OCI-LY7 (cell line): ENCODE results near the gene CD38. TPM values are rescaled to one million over a fixed set of nuclear protein-coding genes. Genes with fewer than 3 reads are reported as not detected.

Experiments
- BruUV-seq: library from RNA; stranded (reverse); fragments of 400-500 nt; replicated peaks from 2 replicates; lab custom pipeline; 2021; lab: Mats Ljungman, UMichigan
- CTCF ChIA-PET: fragments of 300-600 bp; sonication (Branson Sonifier 250); formaldehyde crosslinking; loops from one replicate; lab custom pipeline; 2022; ENCODE audit warnings: antibody characterized with exemption; ENCODE audit not compliant: unreplicated experiment; lab: Charles Lee
- POLR2A ChIA-PET: fragments of 300-600 bp; sonication (Branson Sonifier 250); formaldehyde crosslinking; loops from one replicate; lab custom pipeline; 2022; ENCODE audit warnings: antibody characterized with exemption; lab: Charles Lee
- DNase-seq: peaks from one replicate; pipeline ENCODE4 v3.0.0-alpha.2; 2015; ENCODE audit warnings: low spot score
- H2AFZ ChIP-seq: fragments of 200-600 bp; sonication (generic), shearing (Covaris generic); 2 replicates; pipeline ENCODE4 v1.6.1; 2014; ENCODE audit warnings: mild to moderate bottlenecking, antibody characterized with exemption, low read length, moderate library complexity
- H3K27ac ChIP-seq: fragments of 200-600 bp; sonication (generic); 2 replicates; pipeline ENCODE4 v1.5.1; 2014; ENCODE audit warnings: mixed run types, low read depth, mild to moderate bottlenecking, moderate library complexity, low read length, inconsistent platforms; ENCODE audit not compliant: poor library complexity, severe bottlenecking
- H3K36me3 ChIP-seq: fragments of 200-600 bp; sonication (generic); 2 replicates; pipeline ENCODE4 v1.6.1; 2014; ENCODE audit warnings: mild to moderate bottlenecking, antibody characterized with exemption, low read length, moderate library complexity, mixed read lengths; ENCODE audit not compliant: insufficient read depth
- H3K4me1 ChIP-seq: fragments of 200-600 bp; sonication (generic); 2 replicates; pipeline ENCODE4 v1.5.1; 2014; ENCODE audit warnings: mild to moderate bottlenecking, low read length; ENCODE audit not compliant: insufficient read depth, poor library complexity, severe bottlenecking
- H3K4me2 ChIP-seq: fragments of 200-600 bp; sonication (generic); 2 replicates; pipeline ENCODE4 v1.6.1; 2014; ENCODE audit warnings: mild to moderate bottlenecking, low read length
- H3K4me3 ChIP-seq: fragments of 200-600 bp; sonication (generic); 2 replicates; pipeline ENCODE4 v1.5.1; 2014; ENCODE audit warnings: mild to moderate bottlenecking, low read depth, low read length; ENCODE audit not compliant: poor library complexity, severe bottlenecking
- H3K79me2 ChIP-seq: fragments of 200-600 bp; sonication (generic); 2 replicates; pipeline ENCODE4 v1.6.1; 2016; ENCODE audit warnings: low read depth, mild to moderate bottlenecking, low read length, moderate library complexity, mixed read lengths; ENCODE audit not compliant: insufficient read depth
- H3K9me2 ChIP-seq: fragments of 200-600 bp; sonication (generic); 2 replicates; pipeline ENCODE4 v1.6.1; 2016; ENCODE audit warnings: mild to moderate bottlenecking, low read length, mixed read lengths; ENCODE audit not compliant: insufficient read depth
- H3K9me3 ChIP-seq: fragments of 200-600 bp; sonication (generic); 2 replicates; pipeline ENCODE4 v1.6.1; 2014; ENCODE audit warnings: mild to moderate bottlenecking, mixed run types, low read length, mixed read lengths
- H4K20me1 ChIP-seq: fragments of 200-600 bp; sonication (generic); 2 replicates; pipeline ENCODE4 v1.6.1; 2014; ENCODE audit warnings: mild to moderate bottlenecking, antibody characterized with exemption, low read length, moderate library complexity, mixed read lengths; ENCODE audit not compliant: insufficient read depth
- CTCF ChIP-seq: fragments of 200-600 bp; sonication (generic); conservative IDR thresholded peaks from 2 replicates; pipeline ENCODE4 v1.5.1; 2014; ENCODE audit warnings: mild to moderate bottlenecking, antibody characterized with exemption, low read length, moderate library complexity, mixed read lengths
- EZH2phosphoT487 ChIP-seq: fragments of 200-600 bp; sonication (generic); IDR thresholded peaks from 2 replicates; pipeline ENCODE4 v1.6.1; 2018; ENCODE audit warnings: low read depth, borderline replicate concordance, mild to moderate bottlenecking, mixed run types, antibody characterized with exemption, low read length, moderate library complexity, mixed read lengths
- intact Hi-C: fragments of 100-400 bp; cut with micrococcal nuclease; formaldehyde crosslinking; loops from one replicate; pipeline ENCODE4 v1.10.0; 2022; ENCODE audit not compliant: unreplicated experiment
- total RNA-seq, 2 experiments: library from RNA; depleted of rRNA in 1 of 2; stranded (reverse); fragments of >200 nt in 1 of 2; shearing (Covaris generic) in 1 of 2; gene quantifications; 2 replicates each; pipeline ENCODE4 v1.2.3, GENCODE V29; 2014 to 2022

The CD38 gene
- total RNA-seq, 2 experiments from 2014 or later, result 92.0 to 176 TPM

DNA sequence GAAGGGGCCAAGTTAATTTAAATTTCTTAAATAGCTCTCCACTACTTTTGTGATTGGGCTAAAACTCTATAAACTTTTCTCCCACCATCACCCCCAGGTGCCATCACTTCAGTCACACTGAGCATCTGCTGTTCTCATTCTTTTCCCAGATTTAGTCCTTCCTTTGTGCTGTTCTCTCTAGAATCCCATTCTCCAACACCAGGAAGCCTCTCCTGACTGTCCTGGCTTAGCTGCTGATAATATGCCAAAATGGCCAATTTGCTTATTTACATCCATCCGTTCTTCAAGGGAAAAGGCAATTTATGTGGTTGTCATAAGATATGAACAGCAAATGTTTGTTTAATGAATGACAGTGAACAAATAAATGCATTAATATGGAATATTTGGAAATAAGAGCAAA lies 116.3 kb downstream of the CD38 start:
- H3K4me1 ChIP-seq, result peaks cover 17% of the 10 kb centered on the region
- H3K79me2 ChIP-seq, result no peaks in the 10 kb centered on the region
- TF ChIP-seq CTCF (no peak), EZH2phosphoT487 (no peak)
- ChIA-PET CTCF (no interaction called here), POLR2A (no interaction called here)
- no peak for DNase-seq
- BruUV-seq, result no TSS peak
- H3K36me3 ChIP-seq, result no peaks in the 10 kb centered on the region
- no peak overlapping the region for H3K4me3 ChIP-seq
- H3K27ac ChIP-seq, result no peak overlapping the region
- H3K4me2 ChIP-seq, result no peak overlapping the region
- no peaks in the 10 kb centered on the region for H4K20me1 ChIP-seq
- intact Hi-C loops, result no loop called here
- H3K9me3 ChIP-seq, result no peaks in the 10 kb centered on the region
- H2AFZ ChIP-seq, result no peak overlapping the region
- H3K9me2 ChIP-seq, result no peaks in the 10 kb centered on the region

- intact Hi-C loops, result no loop called here
- no peak for DNase-seq
- H3K4me3 ChIP-seq, result no peak overlapping the region
- H3K9me3 ChIP-seq, result no peaks in the 10 kb centered on the region
- peaks cover 16% of the 10 kb centered on the region for H3K4me1 ChIP-seq
- no peaks in the 10 kb centered on the region for H4K20me1 ChIP-seq
- ChIA-PET POLR2A (no interaction called here), CTCF (no interaction called here)
- TF ChIP-seq CTCF (no peak), EZH2phosphoT487 (no peak)
- no peak overlapping the region for H3K27ac ChIP-seq
- H3K36me3 ChIP-seq, result no peaks in the 10 kb centered on the region
- H3K79me2 ChIP-seq, result no peaks in the 10 kb centered on the region
- no peak overlapping the region for H3K4me2 ChIP-seq
- no peak overlapping the region for H2AFZ ChIP-seq
- BruUV-seq, result no TSS peak
- H3K9me2 ChIP-seq, result no peaks in the 10 kb centered on the region
Measured at GRCh38 chr4:15894921-15895916, 117.1 kb downstream of the CD38 start.

- Histone ChIP-seq H3K4me2 (no peak overlapping the region), H3K27ac (no peak overlapping the region), H3K9me3 (no peaks in the 10 kb centered on the region), H3K4me1 (no peaks in the 10 kb centered on the region), H3K36me3 (no peaks in the 10 kb centered on the region), H3K9me2 (no peaks in the 10 kb centered on the region), H4K20me1 (no peaks in the 10 kb centered on the region), H3K79me2 (no peaks in the 10 kb centered on the region), H2AFZ (no peak overlapping the region), H3K4me3 (no peak overlapping the region)
- TF ChIP-seq CTCF (no peak), EZH2phosphoT487 (no peak)
- intact Hi-C loops, result no loop called here
- no peak for DNase-seq
- no TSS peak for BruUV-seq
- POLR2A ChIA-PET, result no interaction called here
- CTCF ChIA-PET, result interaction anchor here (0.6 to 1.6 kb wide), 2 partner anchors 14 to 32 kb away, joined by 3 read pairs; no protein-coding TSS in a partner anchor
Measured at GRCh38 chr4:15897577-15897976, 119.4 kb downstream of the CD38 start.
